ENCODE results near the gene POC1A.

POC1A gene

GRCh38 chr3:52056521-52056967, 97.7 kb downstream of the POC1A start, which contains the start of gene DUSP7 (continued):
- TF ChIP-seq ZBTB20 (tag by site-specific recombination; IDR thresholded peaks at IDR 0.05) = peak; percentile 68; the same call in 1 of the 2 replicates
- TF ChIP-seq ZNF146 (tag by site-specific recombination; IDR thresholded peaks at IDR 0.05) = peak; percentile 76
- no peak for TF ChIP-seq ZNF513 (tag by site-specific recombination; IDR thresholded peaks at IDR 0.05)
- TF ChIP-seq SP7 (tag by site-specific recombination; IDR thresholded peaks at IDR 0.05) = no peak
- 0 out of 2 replicates have a peak, but pooled peaks have one; percentile 16 for TF ChIP-seq ZNF133 (tag by site-specific recombination; IDR thresholded peaks at IDR 0.05)
- TF ChIP-seq, protein P1, sequence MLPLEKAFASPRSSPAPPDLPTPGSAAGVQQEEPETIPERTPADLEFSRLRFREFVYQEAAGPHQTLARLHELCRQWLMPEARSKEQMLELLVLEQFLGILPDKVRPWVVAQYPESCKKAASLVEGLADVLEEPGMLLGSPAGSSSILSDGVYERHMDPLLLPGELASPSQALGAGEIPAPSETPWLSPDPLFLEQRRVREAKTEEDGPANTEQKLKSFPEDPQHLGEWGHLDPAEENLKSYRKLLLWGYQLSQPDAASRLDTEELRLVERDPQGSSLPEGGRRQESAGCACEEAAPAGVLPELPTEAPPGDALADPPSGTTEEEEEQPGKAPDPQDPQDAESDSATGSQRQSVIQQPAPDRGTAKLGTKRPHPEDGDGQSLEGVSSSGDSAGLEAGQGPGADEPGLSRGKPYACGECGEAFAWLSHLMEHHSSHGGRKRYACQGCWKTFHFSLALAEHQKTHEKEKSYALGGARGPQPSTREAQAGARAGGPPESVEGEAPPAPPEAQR (tag by site-specific recombination; IDR thresholded peaks at IDR 0.05) = no peak
- TF ChIP-seq, protein P2, sequence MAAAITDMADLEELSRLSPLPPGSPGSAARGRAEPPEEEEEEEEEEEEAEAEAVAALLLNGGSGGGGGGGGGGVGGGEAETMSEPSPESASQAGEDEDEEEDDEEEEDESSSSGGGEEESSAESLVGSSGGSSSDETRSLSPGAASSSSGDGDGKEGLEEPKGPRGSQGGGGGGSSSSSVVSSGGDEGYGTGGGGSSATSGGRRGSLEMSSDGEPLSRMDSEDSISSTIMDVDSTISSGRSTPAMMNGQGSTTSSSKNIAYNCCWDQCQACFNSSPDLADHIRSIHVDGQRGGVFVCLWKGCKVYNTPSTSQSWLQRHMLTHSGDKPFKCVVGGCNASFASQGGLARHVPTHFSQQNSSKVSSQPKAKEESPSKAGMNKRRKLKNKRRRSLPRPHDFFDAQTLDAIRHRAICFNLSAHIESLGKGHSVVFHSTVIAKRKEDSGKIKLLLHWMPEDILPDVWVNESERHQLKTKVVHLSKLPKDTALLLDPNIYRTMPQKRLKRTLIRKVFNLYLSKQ (tag by site-specific recombination; IDR thresholded peaks at IDR 0.05; ENCODE audit: borderline replicate concordance) = no peak
- TF ChIP-seq, protein P3, sequence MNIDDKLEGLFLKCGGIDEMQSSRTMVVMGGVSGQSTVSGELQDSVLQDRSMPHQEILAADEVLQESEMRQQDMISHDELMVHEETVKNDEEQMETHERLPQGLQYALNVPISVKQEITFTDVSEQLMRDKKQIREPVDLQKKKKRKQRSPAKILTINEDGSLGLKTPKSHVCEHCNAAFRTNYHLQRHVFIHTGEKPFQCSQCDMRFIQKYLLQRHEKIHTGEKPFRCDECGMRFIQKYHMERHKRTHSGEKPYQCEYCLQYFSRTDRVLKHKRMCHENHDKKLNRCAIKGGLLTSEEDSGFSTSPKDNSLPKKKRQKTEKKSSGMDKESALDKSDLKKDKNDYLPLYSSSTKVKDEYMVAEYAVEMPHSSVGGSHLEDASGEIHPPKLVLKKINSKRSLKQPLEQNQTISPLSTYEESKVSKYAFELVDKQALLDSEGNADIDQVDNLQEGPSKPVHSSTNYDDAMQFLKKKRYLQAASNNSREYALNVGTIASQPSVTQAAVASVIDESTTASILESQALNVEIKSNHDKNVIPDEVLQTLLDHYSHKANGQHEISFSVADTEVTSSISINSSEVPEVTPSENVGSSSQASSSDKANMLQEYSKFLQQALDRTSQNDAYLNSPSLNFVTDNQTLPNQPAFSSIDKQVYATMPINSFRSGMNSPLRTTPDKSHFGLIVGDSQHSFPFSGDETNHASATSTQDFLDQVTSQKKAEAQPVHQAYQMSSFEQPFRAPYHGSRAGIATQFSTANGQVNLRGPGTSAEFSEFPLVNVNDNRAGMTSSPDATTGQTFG (tag by site-specific recombination; IDR thresholded peaks at IDR 0.05; ENCODE audit: borderline replicate concordance) = no peak
- TF ChIP-seq ZBTB1 (tag by site-specific recombination; IDR thresholded peaks at IDR 0.05) = no peak
- TF ChIP-seq ZNF707 (tag by site-specific recombination; IDR thresholded peaks at IDR 0.05) = no peak
- TF ChIP-seq GFI1B (tag by site-specific recombination; IDR thresholded peaks at IDR 0.05) = no peak
- TF ChIP-seq KLF9 (tag by site-specific recombination; IDR thresholded peaks at IDR 0.05; ENCODE audit: low read depth) = peak; percentile 36; the same call in 1 of the 2 replicates
- no peak for TF ChIP-seq KLF8 (tag by site-specific recombination; IDR thresholded peaks at IDR 0.05)
- no peak for TF ChIP-seq ZNF23 (tag by site-specific recombination; IDR thresholded peaks at IDR 0.05; ENCODE audit: borderline replicate concordance)
- no peak for TF ChIP-seq ZFP41 (tag by site-specific recombination; IDR thresholded peaks at IDR 0.05; ENCODE audit: borderline replicate concordance)
- TF ChIP-seq GLIS2 (tag by site-specific recombination; IDR thresholded peaks at IDR 0.05) = peak; percentile 59

- no peaks in the 10 kb centered on the region for H3K9me3 ChIP-seq (ENCODE audit: control insufficient read depth, insufficient read depth, low read depth, low read length)
- peak overlapping the region; percentile 43; the same call in 1 of the 2 replicates for H3K27ac ChIP-seq (ENCODE audit: extremely low read depth, low read depth, low read length)
- POLR2A ChIA-PET = interaction anchor here (0.5 to 2.1 kb wide), 8 partner anchors 11 to 480 kb away, joined by 3 to 8 read pairs (median 4); partner anchors contain the start of genes ABHD14B, POC1A and RPL29
- CTCF ChIA-PET = interaction anchor here (0.9 to 4.1 kb wide), 5 partner anchors 50 to 68 kb away, joined by 3 to 20 read pairs (median 4); no protein-coding TSS in a partner anchor
- peak overlapping the region; percentile 40 for H3K4me3 ChIP-seq (ENCODE audit: low read depth, low read length)
- H3K36me3 ChIP-seq (ENCODE audit: control insufficient read depth in 2 of 2, insufficient read depth in 1 of 2, low read length in 2 of 2) = peaks cover 0 to 38% of the 10 kb centered on the region in 2 experiments; a peak in 1 of 3 replicates
- peaks cover 4% of the 10 kb centered on the region; the same call in 1 of the 2 replicates for H3K4me1 ChIP-seq (ENCODE audit: control insufficient read depth, insufficient read depth, low read length)
- TF ChIP-seq GLIS2 (tag by site-specific recombination; IDR thresholded peaks at IDR 0.05) (peak; percentile 87), ZBTB26 (tag by site-specific recombination; optimal IDR thresholded peaks at IDR 0.05) (peak; percentile 80), PRDM2 (tag by site-specific recombination; IDR thresholded peaks at IDR 0.05; ENCODE audit: borderline replicate concordance) (no peak), ZNF114 (tag by site-specific recombination; IDR thresholded peaks at IDR 0.05) (no peak), HOXD13 (CRISPR knock-in tag; IDR thresholded peaks at IDR 0.05; ENCODE audit: borderline replicate concordance) (no peak)
Observed at GRCh38 chr3:52055537-52056351, 98.5 kb downstream of the POC1A start.

Data from HEK293 (cell line).